ENCODE results near the gene PPP2R1B. TPM values are rescaled to one million over a fixed set of nuclear protein-coding genes. Genes with fewer than 3 reads are reported as not detected.

Gene PPP2R1B
- polyA plus RNA-seq, 1 donor from 2014 or later: 10.4 TPM

GRCh38 chr11:111766834-111767142, 599 bp upstream of the PPP2R1B start:
- peak overlapping the region; percentile 87 for H2AFZ ChIP-seq (ENCODE audit: low read depth, low read length)
- no peaks in the 10 kb centered on the region for H3K27me3 ChIP-seq (ENCODE audit: insufficient read depth, low read depth, low read length)
- no peak overlapping the region for H3K27ac ChIP-seq (ENCODE audit: low read length)
- peak overlapping the region; percentile 76 for H3K4me2 ChIP-seq (ENCODE audit: low read length)
- no peaks in the 10 kb centered on the region for H4K20me1 ChIP-seq (ENCODE audit: insufficient read depth)
- peak overlapping the region; percentile 97 for H3K4me3 ChIP-seq (ENCODE audit: low read length)
- H3K9me2 ChIP-seq (ENCODE audit: insufficient read depth, low read length): no peaks in the 10 kb centered on the region
- peak overlapping the region; percentile 76 for H3K9ac ChIP-seq (ENCODE audit: low read length)
- no peaks in the 10 kb centered on the region for H3F3A ChIP-seq (ENCODE audit: insufficient read depth, low read length, poor library complexity, severe bottlenecking)
- peaks cover 17% of the 10 kb centered on the region for H3K79me2 ChIP-seq (replicated peaks; ENCODE audit: insufficient read depth, low read length)
- no peaks in the 10 kb centered on the region for H3K9me3 ChIP-seq (ENCODE audit: low read length)
- TF ChIP-seq CTCF (IDR thresholded peaks at IDR 0.05; ENCODE audit: poor library complexity, severe bottlenecking) (no peak), REST (IDR thresholded peaks at IDR 0.05; ENCODE audit: borderline replicate concordance) (no peak), POLR2AphosphoS5 (IDR thresholded peaks at IDR 0.05) (no peak), TAF1 (IDR thresholded peaks at IDR 0.05; ENCODE audit: low read depth) (no peak), EZH2 (IDR thresholded peaks at IDR 0.05; ENCODE audit: borderline replicate concordance, insufficient read depth, low read length, poor library complexity, severe bottlenecking) (no peak), SMC3 (conservative IDR thresholded peaks at IDR 0.05; ENCODE audit: poor library complexity) (no peak), EP300 (conservative IDR thresholded peaks at IDR 0.05; ENCODE audit: poor library complexity, severe bottlenecking) (no peak)
- no peaks in the 10 kb centered on the region for H3K36me3 ChIP-seq (ENCODE audit: insufficient read depth, low read length)

- Histone ChIP-seq H2AFZ (ENCODE audit: low read depth, low read length) (peak overlapping the region; percentile 87), H3K4me2 (ENCODE audit: low read length) (peak overlapping the region; percentile 80), H3K4me3 (ENCODE audit: low read length) (peak overlapping the region; percentile 97), H3F3A (ENCODE audit: insufficient read depth, low read length, poor library complexity, severe bottlenecking) (no peaks in the 10 kb centered on the region), H3K27me3 (ENCODE audit: insufficient read depth, low read depth, low read length) (no peaks in the 10 kb centered on the region), H3K36me3 (ENCODE audit: insufficient read depth, low read length) (peaks cover 4% of the 10 kb centered on the region), H3K9me2 (ENCODE audit: insufficient read depth, low read length) (no peaks in the 10 kb centered on the region), H3K79me2 (replicated peaks; ENCODE audit: insufficient read depth, low read length) (peaks cover 17% of the 10 kb centered on the region), H3K27ac (ENCODE audit: low read length) (peak overlapping the region; percentile 43), H4K20me1 (ENCODE audit: insufficient read depth) (no peaks in the 10 kb centered on the region), H3K9ac (ENCODE audit: low read length) (peak overlapping the region; percentile 76), H3K9me3 (ENCODE audit: low read length) (no peaks in the 10 kb centered on the region)
- TF ChIP-seq POLR2AphosphoS5 (IDR thresholded peaks at IDR 0.05) (no peak), TAF1 (IDR thresholded peaks at IDR 0.05; ENCODE audit: low read depth) (no peak), CTCF (IDR thresholded peaks at IDR 0.05; ENCODE audit: poor library complexity, severe bottlenecking) (no peak), REST (IDR thresholded peaks at IDR 0.05; ENCODE audit: borderline replicate concordance) (no peak), MXI1 (conservative IDR thresholded peaks at IDR 0.05; ENCODE audit: poor library complexity, severe bottlenecking) (no peak), SMC3 (conservative IDR thresholded peaks at IDR 0.05; ENCODE audit: poor library complexity) (no peak), EZH2 (IDR thresholded peaks at IDR 0.05; ENCODE audit: borderline replicate concordance, insufficient read depth, low read length, poor library complexity, severe bottlenecking) (no peak), RAD21 (conservative IDR thresholded peaks at IDR 0.05) (no peak), EP300 (conservative IDR thresholded peaks at IDR 0.05; ENCODE audit: poor library complexity, severe bottlenecking) (no peak)
Measured at GRCh38 chr11:111765320-111765983, 737 bp downstream of the PPP2R1B start.

All from neural cell (in vitro differentiated cells).